ENCODE results near the gene CACNA1S.
A peak's percentile ranks its signal among the peaks of the same experiment; 100 is the strongest.

The CACNA1S gene

DNA sequence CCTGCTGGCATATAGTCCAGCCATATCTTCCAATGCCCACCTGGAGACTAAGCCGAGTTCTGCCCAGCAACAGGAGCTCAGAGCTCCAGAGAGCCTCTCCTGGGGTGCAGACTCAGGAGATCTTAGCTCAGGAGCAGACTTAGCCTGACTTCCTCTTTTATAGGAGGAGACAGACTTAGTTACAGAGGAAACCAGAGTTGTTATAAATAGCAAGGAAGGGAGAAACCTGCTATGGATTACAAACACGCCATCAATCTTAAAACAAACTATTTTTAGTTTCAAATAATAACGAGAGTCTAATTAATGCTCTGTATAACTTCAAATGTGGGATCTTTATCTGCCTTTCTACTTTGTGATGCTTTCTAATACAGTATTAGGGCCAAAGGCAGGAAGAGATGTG, 85.4 kb downstream of the CACNA1S start:
- Histone ChIP-seq H4K20me1 (no peaks in the 10 kb centered on the region), H3K27me3 (no peaks in the 10 kb centered on the region), H3K36me3 (no peaks in the 10 kb centered on the region; the same call in 1 of the 2 replicates), H3K9me3 (no peaks in the 10 kb centered on the region), H3K4me2 (peak overlapping the region; percentile 84), H3K27ac (peak overlapping the region; percentile 85), H3K9ac (peak overlapping the region; percentile 75), H3K4me3 (peak overlapping the region; percentile 30), H3K4me1 (peaks cover 69% of the 10 kb centered on the region)
- TF ChIP-seq Cebpa-rat (IDR thresholded peaks at IDR 0.05), result no peak

DNA sequence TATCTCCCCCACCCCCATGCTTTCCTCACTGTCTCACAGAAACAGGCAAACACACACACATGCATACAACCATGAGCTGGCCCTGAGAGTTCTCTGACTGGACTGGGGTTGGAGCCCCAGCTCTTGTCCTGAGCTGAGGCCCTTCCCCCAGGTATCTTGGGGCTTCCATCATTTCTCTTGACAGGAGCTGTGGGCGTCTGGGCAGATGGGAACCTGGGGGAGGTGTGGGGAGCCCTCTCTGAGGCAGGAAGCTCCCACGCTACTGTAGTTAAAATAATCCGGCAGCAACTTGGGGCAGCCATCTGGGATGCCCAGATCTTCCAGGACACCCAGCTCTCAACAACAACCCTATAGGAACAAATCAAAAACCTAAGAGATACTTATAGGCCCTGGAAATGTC, 86.0 kb downstream of the CACNA1S start:
- Histone ChIP-seq H3K4me1 (peaks cover 75% of the 10 kb centered on the region), H3K36me3 (no peaks in the 10 kb centered on the region; the same call in 1 of the 2 replicates), H3K4me3 (peak overlapping the region; percentile 30), H3K4me2 (peak overlapping the region; percentile 84), H3K27ac (peak overlapping the region; percentile 85), H3K9me3 (no peaks in the 10 kb centered on the region), H3K9ac (peak overlapping the region; percentile 75), H3K27me3 (no peaks in the 10 kb centered on the region), H4K20me1 (no peaks in the 10 kb centered on the region)
- no peak for TF ChIP-seq Cebpa-rat (IDR thresholded peaks at IDR 0.05)

DNA sequence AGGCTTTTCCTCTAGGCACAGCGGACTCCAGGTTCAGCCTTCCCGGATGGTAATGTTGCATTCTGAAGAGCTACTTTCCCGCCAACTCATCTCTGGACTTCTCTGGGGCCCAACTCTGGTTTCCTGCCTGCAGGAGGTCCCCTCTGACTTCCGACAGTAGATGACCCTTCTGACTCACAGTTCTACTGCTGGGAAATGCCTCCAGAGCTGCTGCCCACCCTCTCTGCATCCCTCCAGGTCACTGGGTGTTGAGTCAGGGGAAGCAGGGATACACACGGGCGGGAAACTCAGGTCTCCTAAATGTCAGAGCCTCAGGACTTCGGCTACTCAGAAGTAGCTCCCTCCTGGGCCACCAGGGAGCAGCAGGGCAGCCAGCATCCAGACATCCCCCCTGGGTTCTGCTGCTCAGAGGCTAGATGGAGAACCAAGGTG, 86.6 kb downstream of the CACNA1S start:
- no peaks in the 10 kb centered on the region for H3K27me3 ChIP-seq
- peak overlapping the region; percentile 56; the same call in 1 of the 2 replicates for H3K4me3 ChIP-seq
- peak overlapping the region; percentile 84 for H3K4me2 ChIP-seq
- H3K27ac ChIP-seq, result peak overlapping the region; percentile 85
- no peaks in the 10 kb centered on the region for H4K20me1 ChIP-seq
- no peak for TF ChIP-seq Cebpa-rat (IDR thresholded peaks at IDR 0.05)
- H3K36me3 ChIP-seq, result no peaks in the 10 kb centered on the region; the same call in 1 of the 2 replicates
- no peaks in the 10 kb centered on the region for H3K9me3 ChIP-seq
- peaks cover 82% of the 10 kb centered on the region for H3K4me1 ChIP-seq
- peak overlapping the region; percentile 75 for H3K9ac ChIP-seq

GRCh38 chr1:201024625-201024998, 87.6 kb downstream of the CACNA1S start:
- Histone ChIP-seq H3K4me2 (peak overlapping the region; percentile 84), H3K4me1 (peaks cover 90% of the 10 kb centered on the region), H4K20me1 (no peaks in the 10 kb centered on the region), H3K36me3 (no peaks in the 10 kb centered on the region; the same call in 1 of the 2 replicates), H3K4me3 (peak overlapping the region; percentile 56), H3K9me3 (no peaks in the 10 kb centered on the region), H3K27ac (peak overlapping the region; percentile 85), H3K27me3 (no peaks in the 10 kb centered on the region), H3K9ac (peak overlapping the region; percentile 75)
- peak; percentile 34; the same call in 1 of the 2 replicates for TF ChIP-seq Cebpa-rat (IDR thresholded peaks at IDR 0.05)

DNA sequence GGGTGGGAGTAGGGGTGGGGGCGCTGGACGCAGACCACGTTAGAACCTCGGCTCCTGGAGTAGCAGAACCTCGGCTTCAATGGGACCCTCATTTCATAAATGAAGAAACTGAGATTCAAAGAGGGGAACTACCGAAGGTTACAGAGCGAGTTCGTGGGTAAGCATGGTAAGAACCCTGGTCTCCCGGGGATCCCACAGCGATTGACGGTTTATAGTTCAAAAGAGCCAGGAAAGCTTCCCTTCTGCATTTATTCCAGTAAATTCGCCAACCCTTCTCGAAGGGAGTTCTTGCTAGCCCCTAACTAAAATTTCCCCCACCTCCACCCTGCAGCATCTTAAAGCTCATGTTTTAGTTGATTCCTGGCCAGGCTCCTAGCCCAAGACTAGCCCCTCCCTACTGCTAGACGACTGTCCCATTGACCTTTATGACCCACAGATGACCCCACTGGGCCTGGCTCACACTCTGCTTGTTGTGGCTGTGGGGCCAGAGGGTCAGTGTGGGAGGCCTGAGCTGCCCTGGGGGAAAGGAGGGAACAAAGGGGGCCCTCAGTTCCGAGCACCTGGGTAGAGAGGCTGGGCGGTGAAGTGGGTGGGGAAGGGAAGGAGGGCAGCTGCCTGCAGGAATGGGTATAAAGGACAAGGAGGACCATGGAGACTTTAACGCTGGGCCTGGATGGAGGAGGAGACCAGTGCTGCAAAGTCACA, 88.2 kb downstream of the CACNA1S start:
- Histone ChIP-seq H4K20me1 (peaks cover 3% of the 10 kb centered on the region), H3K27ac (peak overlapping the region; percentile 85), H3K4me3 (peak overlapping the region; percentile 56), H3K9me3 (no peaks in the 10 kb centered on the region), H3K4me2 (peak overlapping the region; percentile 84), H3K36me3 (no peaks in the 10 kb centered on the region; the same call in 1 of the 2 replicates), H3K9ac (peak overlapping the region; percentile 70), H3K4me1 (peaks cover 90% of the 10 kb centered on the region), H3K27me3 (no peaks in the 10 kb centered on the region)
- TF ChIP-seq Cebpa-rat (IDR thresholded peaks at IDR 0.05), result no peak

- H4K20me1 ChIP-seq, result peaks cover 9% of the 10 kb centered on the region
- peak within 1 kb of the TSS; percentile 86 for H3K4me3 ChIP-seq
- H3K9ac ChIP-seq, result peak within 1 kb of the TSS; percentile 92
- no peaks in the 10 kb centered on the region for H3K36me3 ChIP-seq
- peak within 1 kb of the TSS; percentile 96 for H3K4me2 ChIP-seq
- peaks cover 90% of the 10 kb centered on the region for H3K4me1 ChIP-seq
- peak within 1 kb of the TSS; percentile 89 for H3K27ac ChIP-seq
- H3K27me3 ChIP-seq, result no peaks in the 10 kb centered on the region
- H3K9me3 ChIP-seq, result no peaks in the 10 kb centered on the region
- no peak for TF ChIP-seq Cebpa-rat (IDR thresholded peaks at IDR 0.05)
Measured at GRCh38 chr1:201023517-201023902, 88.7 kb downstream of the CACNA1S start, which contains the start of gene KIF21B. KIF21B (minus strand) TSS chr1:201023714; CDS start chr1:201023383, 331 bp downstream.

GRCh38 chr1:201022820-201023516, 89.3 kb downstream of the CACNA1S start:
- H4K20me1 ChIP-seq, result peaks cover 14% of the 10 kb centered on the region
- H3K9ac ChIP-seq, result peak overlapping the region; percentile 92
- TF ChIP-seq Cebpa-rat (IDR thresholded peaks at IDR 0.05), result no peak
- no peaks in the 10 kb centered on the region for H3K36me3 ChIP-seq
- H3K9me3 ChIP-seq, result no peaks in the 10 kb centered on the region
- H3K4me3 ChIP-seq, result peak overlapping the region; percentile 86
- H3K4me1 ChIP-seq, result peaks cover 90% of the 10 kb centered on the region
- peak overlapping the region; percentile 89 for H3K27ac ChIP-seq
- no peaks in the 10 kb centered on the region for H3K27me3 ChIP-seq
- peak overlapping the region; percentile 96 for H3K4me2 ChIP-seq

DNA sequence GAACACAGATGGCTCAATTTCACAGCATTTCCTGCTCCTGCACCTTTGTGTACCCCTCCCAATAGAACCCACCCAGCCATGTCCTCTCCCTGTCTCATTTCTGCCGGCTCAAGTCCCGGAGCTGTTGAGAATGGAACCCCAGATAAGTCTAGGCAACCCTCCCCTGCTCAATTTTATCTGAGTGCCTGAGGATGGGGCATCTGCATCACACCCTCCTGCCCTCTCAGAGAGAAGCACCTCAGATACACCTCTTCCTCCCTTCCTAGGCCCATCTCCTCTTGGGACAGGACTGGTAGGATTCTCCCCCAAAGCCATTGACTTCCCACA, 89.8 kb downstream of the CACNA1S start:
- TF ChIP-seq Cebpa-rat (IDR thresholded peaks at IDR 0.05), result no peak
- H3K27ac ChIP-seq, result peak overlapping the region; percentile 89
- peak overlapping the region; percentile 96 for H3K4me2 ChIP-seq
- no peaks in the 10 kb centered on the region for H3K9me3 ChIP-seq
- peaks cover 90% of the 10 kb centered on the region for H3K4me1 ChIP-seq
- H3K4me3 ChIP-seq, result peak overlapping the region; percentile 86
- H3K9ac ChIP-seq, result peak overlapping the region; percentile 92
- no peaks in the 10 kb centered on the region for H3K27me3 ChIP-seq
- no peaks in the 10 kb centered on the region for H3K36me3 ChIP-seq
- peaks cover 19% of the 10 kb centered on the region for H4K20me1 ChIP-seq

DNA sequence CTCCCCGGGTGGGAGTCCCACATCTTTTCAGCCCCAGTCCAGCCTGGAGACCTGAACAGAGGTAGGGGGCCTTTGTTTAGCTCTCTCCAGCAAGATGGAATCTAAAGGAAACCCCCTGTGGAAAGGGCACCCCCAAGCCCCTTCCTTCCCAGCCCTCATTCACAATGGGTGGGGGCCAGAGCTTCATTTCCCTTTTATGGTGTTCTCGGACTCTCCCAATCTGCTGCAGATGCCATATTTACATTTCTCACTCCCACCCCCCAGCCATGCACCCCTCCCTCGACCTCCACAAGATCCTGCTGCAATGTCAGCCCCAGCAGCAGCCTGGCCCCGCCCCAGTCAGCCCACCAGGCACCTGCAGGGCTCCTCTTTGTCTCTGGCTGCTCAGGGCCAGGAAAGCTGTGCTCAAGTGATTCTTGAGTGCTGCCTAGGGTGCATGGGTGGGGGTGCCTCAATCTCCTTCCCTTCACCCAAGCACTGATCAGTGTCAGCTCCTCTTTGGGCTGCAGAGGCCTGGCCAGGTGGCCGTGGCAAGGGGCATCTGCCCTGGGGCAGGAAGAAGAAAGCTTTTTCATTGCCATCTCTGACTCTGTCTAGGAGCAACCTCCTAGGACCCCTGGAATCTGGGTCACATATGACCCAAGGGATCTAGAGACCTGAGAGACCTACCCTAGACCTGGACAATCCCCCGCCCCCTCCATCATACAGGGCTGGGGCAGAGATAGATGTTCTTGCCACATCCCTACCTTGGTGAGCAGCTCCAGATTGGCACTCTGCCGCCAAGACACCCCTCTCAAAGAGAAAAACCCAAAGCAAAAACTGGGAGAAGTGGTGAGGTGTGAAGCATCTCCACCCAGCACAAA, 90.4 kb downstream of the CACNA1S start:
- H3K27ac ChIP-seq, result peak overlapping the region; percentile 89

More for the DNA sequence above, 90.4 kb downstream of the CACNA1S start:
- H3K4me1 ChIP-seq, result peaks cover 90% of the 10 kb centered on the region
- peaks cover 25% of the 10 kb centered on the region for H4K20me1 ChIP-seq
- TF ChIP-seq Cebpa-rat (IDR thresholded peaks at IDR 0.05), result no peak
- peak overlapping the region; percentile 92 for H3K9ac ChIP-seq
- H3K4me3 ChIP-seq, result peak overlapping the region; percentile 86
- peak overlapping the region; percentile 96 for H3K4me2 ChIP-seq
- no peaks in the 10 kb centered on the region for H3K36me3 ChIP-seq
- no peaks in the 10 kb centered on the region for H3K27me3 ChIP-seq
- no peaks in the 10 kb centered on the region for H3K9me3 ChIP-seq

Measured in BLaER1 (cell line).